ENCODE measurements around the gene APEH.

GRCh38 chr3:49634736-49635135 is 39.4 kb upstream of the APEH start:
- TF ChIP-seq ZFX (IDR thresholded peaks at IDR 0.05) = no peak
- TF ChIP-seq CTCF (conservative IDR thresholded peaks at IDR 0.05) = no peak

All from C4-2B (cell line).